Neuronal stem cell (in vitro differentiated cells): Measurements from ENCODE around the gene IFIT2.

ENCODE experiments used
- DNase-seq: peaks from one replicate; pipeline ENCODE4 v3.0.0-alpha.2; 2013; ENCODE audit warnings: low spot score
- H2AFZ ChIP-seq: one replicate; pipeline ENCODE4 v1.6.1; 2013; ENCODE audit warnings: mild to moderate bottlenecking, low read length, inconsistent platforms
- H2AK5ac ChIP-seq: 2 replicates; pipeline ENCODE4 v1.6.1; 2013; ENCODE audit warnings: low read depth, mild to moderate bottlenecking, inconsistent platforms, low read length, moderate library complexity, mixed read lengths
- H2BK120ac ChIP-seq: 2 replicates; pipeline ENCODE4 v1.6.1; 2013; ENCODE audit warnings: low read depth, mild to moderate bottlenecking, inconsistent platforms, low read length, moderate library complexity, mixed read lengths
- H2BK12ac ChIP-seq: one replicate; pipeline ENCODE4 v1.6.1; 2013; ENCODE audit warnings: low read length, inconsistent platforms
- H2BK15ac ChIP-seq: 2 replicates; pipeline ENCODE4 v1.6.1; 2013; ENCODE audit warnings: mild to moderate bottlenecking, low read length, inconsistent platforms, mixed read lengths
- H2BK5ac ChIP-seq: one replicate; pipeline ENCODE4 v1.6.1; 2013; ENCODE audit warnings: inconsistent platforms, mild to moderate bottlenecking, low read length, moderate library complexity
- H3K14ac ChIP-seq: one replicate; pipeline ENCODE4 v1.6.1; 2013; ENCODE audit warnings: low read length, inconsistent platforms
- H3K18ac ChIP-seq: 2 replicates; pipeline ENCODE4 v1.6.1; 2013; ENCODE audit warnings: low read length, inconsistent platforms
- H3K23ac ChIP-seq: 2 replicates; pipeline ENCODE4 v1.6.1; 2013; ENCODE audit warnings: low read depth, mild to moderate bottlenecking, mixed read lengths, low read length, inconsistent platforms; ENCODE audit not compliant: poor library complexity
- H3K27ac ChIP-seq: replicated peaks from 3 replicates; pipeline ENCODE4 v1.5.1; 2013; ENCODE audit warnings: low read length, inconsistent platforms
- H3K27me3 ChIP-seq, 3 experiments: 2 replicates each; pipeline ENCODE4 v1.6.1; 2013; ENCODE audit warnings: low read length in 3 of 3, mild to moderate bottlenecking in 2 of 3, inconsistent platforms in 1 of 3, low read depth in 1 of 3, mixed read lengths in 1 of 3, moderate library complexity in 1 of 3; ENCODE audit not compliant: control insufficient read depth in 3 of 3, insufficient read depth in 3 of 3
- H3K36me3 ChIP-seq, 2 donors: replicated peaks in 1 of 2; 2 replicates each; pipeline ENCODE4 v1.6.1; 2013; ENCODE audit warnings: low read length in 2 of 2; ENCODE audit not compliant: control insufficient read depth in 2 of 2, insufficient read depth in 2 of 2
- H3K4ac ChIP-seq: 2 replicates; pipeline ENCODE4 v1.6.1; 2013; ENCODE audit warnings: inconsistent platforms, mild to moderate bottlenecking, low read length, moderate library complexity
- H3K4me1 ChIP-seq, 2 donors: 1 replicate in 1 of 2; 2 replicates in 1 of 2; pipeline ENCODE4 v1.6.1; 2013; ENCODE audit warnings: low read length in 2 of 2, low read depth in 1 of 2; ENCODE audit not compliant: control insufficient read depth in 2 of 2, insufficient read depth in 1 of 2
- H3K4me2 ChIP-seq: one replicate; pipeline ENCODE4 v1.6.1; 2013; ENCODE audit warnings: mild to moderate bottlenecking, low read length, inconsistent platforms; ENCODE audit not compliant: insufficient read depth, poor library complexity, severe bottlenecking
- H3K4me3 ChIP-seq, 2 donors: 2 replicates each; pipeline ENCODE4 v1.5.1; 2013; ENCODE audit warnings: low read length in 2 of 2, mild to moderate bottlenecking in 2 of 2, inconsistent platforms in 1 of 2, moderate library complexity in 1 of 2
- H3K79me1 ChIP-seq: one replicate; pipeline ENCODE4 v1.6.1; 2013; ENCODE audit warnings: low read depth, mild to moderate bottlenecking, inconsistent platforms, low read length, moderate library complexity
- H3K9ac ChIP-seq: one replicate; pipeline ENCODE4 v1.6.1; 2013; ENCODE audit warnings: mild to moderate bottlenecking, low read depth, low read length, inconsistent platforms; ENCODE audit not compliant: poor library complexity
- H3K9me3 ChIP-seq, 2 donors: replicated peaks in 1 of 2; 2 replicates each; pipeline versions ENCODE3 to v1.6.1; 2013; ENCODE audit warnings: low read length in 2 of 2, mild to moderate bottlenecking in 2 of 2, inconsistent platforms in 1 of 2, low read depth in 1 of 2, mixed read lengths in 1 of 2, moderate library complexity in 1 of 2; ENCODE audit not compliant: control insufficient read depth in 2 of 2, insufficient read depth in 1 of 2
- H4K8ac ChIP-seq: one replicate; pipeline ENCODE4 v1.6.1; 2013; ENCODE audit warnings: low read depth, mild to moderate bottlenecking, inconsistent platforms, low read length, moderate library complexity
- H4K91ac ChIP-seq: one replicate; pipeline ENCODE4 v1.6.1; 2013; ENCODE audit warnings: low read length, low read depth, mild to moderate bottlenecking, inconsistent platforms; ENCODE audit not compliant: poor library complexity
- WGBS, 2 donors: extraction: QIAGEN DNeasy Blood & Tissue Kit; methylation state at CpG; one replicate each; pipeline ENCODE4 v1.1.7; 2013; ENCODE audit warnings: missing lambda C conversion rate in 2 of 2, mixed read lengths in 1 of 2; ENCODE audit not compliant: insufficient read length in 2 of 2, insufficient replicate concordance in 1 of 2; ENCODE audit errors: extremely low coverage in 2 of 2; 5-methylcytosine and 5-hydroxymethylcytosine counted together

The IFIT2 gene

DNA sequence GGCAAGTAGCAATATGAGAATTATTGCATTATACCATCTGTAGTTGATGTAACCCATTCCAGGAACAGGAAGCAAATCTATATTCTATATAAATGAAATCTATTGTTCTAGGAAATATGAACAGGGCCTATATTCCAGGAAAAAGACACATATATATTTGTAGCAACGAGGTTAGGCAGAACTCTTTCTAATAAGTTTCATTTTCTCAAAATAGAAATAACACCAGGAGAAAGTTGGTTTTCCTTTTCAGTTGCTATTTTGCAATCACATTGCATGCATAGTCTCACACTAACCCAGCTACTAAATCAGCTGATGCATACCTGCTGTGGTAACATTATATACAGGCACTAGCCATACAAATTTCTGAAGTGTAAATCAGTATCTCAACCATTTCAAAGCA, 6.2 kb upstream of the IFIT2 start:
- Histone ChIP-seq H3K27ac (no peak overlapping the region), H3K23ac (no peak overlapping the region), H2BK15ac (no peak overlapping the region), H3K79me1 (no peaks in the 10 kb centered on the region), H2BK120ac (no peak overlapping the region), H4K91ac (no peak overlapping the region), H3K4me3 (no peak overlapping the region), H4K8ac (no peak overlapping the region), H2BK5ac (no peak overlapping the region), H2AK5ac (no peak overlapping the region), H3K36me3 (no peaks in the 10 kb centered on the region), H3K9ac (no peak overlapping the region), H3K27me3 (no peaks in the 10 kb centered on the region), H3K9me3 (peaks cover 0 to 2% of the 10 kb centered on the region in 2 donors), H2BK12ac (no peak overlapping the region), H3K4me1 (no peaks in the 10 kb centered on the region), H3K18ac (no peak overlapping the region), H3K4me2 (no peak overlapping the region), H3K4ac (no peak overlapping the region), H2AFZ (no peak overlapping the region), H3K14ac (no peak overlapping the region)
- DNase-seq: no peak
- WGBS, 2 donors: no CpG with 5 or more reads among the region's 1 CpG

DNA sequence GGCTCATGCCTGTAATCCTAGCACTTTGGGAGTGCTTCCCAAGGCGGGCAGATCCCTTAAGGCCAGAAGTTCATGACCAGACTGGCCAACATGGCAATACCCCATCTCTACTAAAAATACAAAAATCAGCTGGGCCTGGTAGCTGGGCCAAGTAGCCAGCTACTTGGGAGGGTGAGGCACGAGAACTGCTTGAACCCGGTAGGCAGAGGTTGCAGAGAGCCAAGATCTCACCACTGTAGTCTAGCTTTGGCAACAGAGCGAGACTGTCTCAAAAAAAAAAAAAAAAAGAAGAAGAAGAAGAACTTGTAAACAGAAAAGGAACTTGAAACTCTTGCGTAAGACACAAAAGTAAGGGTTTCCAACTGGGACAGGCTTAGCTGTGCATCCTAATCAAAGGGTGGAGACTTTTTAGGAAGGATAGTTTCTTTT, 5.6 kb upstream of the IFIT2 start:
- H3K4me3 ChIP-seq: no peak overlapping the region
- H2AK5ac ChIP-seq: no peak overlapping the region
- no peak overlapping the region for H2BK15ac ChIP-seq
- peaks cover 0 to 2% of the 10 kb centered on the region in 2 donors for H3K9me3 ChIP-seq
- no peak overlapping the region for H3K18ac ChIP-seq
- H3K27me3 ChIP-seq: no peaks in the 10 kb centered on the region
- H3K36me3 ChIP-seq: peaks cover 0 to 2% of the 10 kb centered on the region in 2 donors
- no peak overlapping the region for H3K23ac ChIP-seq
- H3K9ac ChIP-seq: no peak overlapping the region
- no peak overlapping the region for H2BK12ac ChIP-seq
- H2BK5ac ChIP-seq: no peak overlapping the region
- WGBS, 2 donors: no CpG with 5 or more reads among the region's 5 CpGs
- no peak overlapping the region for H2AFZ ChIP-seq
- H3K27ac ChIP-seq: no peak overlapping the region
- H4K8ac ChIP-seq: no peak overlapping the region
- H2BK120ac ChIP-seq: no peak overlapping the region
- no peaks in the 10 kb centered on the region for H3K79me1 ChIP-seq
- no peak overlapping the region for H3K4ac ChIP-seq
- H4K91ac ChIP-seq: no peak overlapping the region
- no peak overlapping the region for H3K14ac ChIP-seq
- peaks cover 0 to 2% of the 10 kb centered on the region in 2 donors for H3K4me1 ChIP-seq
- H3K4me2 ChIP-seq: no peak overlapping the region
- DNase-seq: no peak

DNA sequence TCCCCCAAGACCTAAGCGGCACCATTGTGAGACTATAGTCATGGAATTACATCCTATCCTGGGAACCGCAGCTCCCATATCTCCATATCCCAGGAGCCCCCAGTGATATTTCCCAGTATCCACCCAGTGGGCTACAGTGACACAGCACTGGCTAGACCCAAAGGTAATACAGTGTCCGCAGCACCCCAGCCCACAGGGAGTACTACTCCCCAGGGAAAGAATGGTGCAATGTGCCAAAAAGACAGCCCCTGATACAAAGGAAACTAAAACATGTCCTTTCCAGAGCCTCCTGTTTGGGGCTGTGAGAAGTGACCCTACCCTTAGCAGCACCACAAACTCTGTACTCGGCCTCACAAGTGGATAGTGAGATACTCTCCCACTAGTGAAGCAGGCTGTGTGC, 4.5 kb upstream of the IFIT2 start:
- Histone ChIP-seq H3K27ac (no peak overlapping the region), H3K4ac (no peak overlapping the region), H3K9ac (no peak overlapping the region), H2BK120ac (no peak overlapping the region), H2BK5ac (no peak overlapping the region), H3K4me1 (peaks cover 0 to 8% of the 10 kb centered on the region in 2 donors), H2AK5ac (no peak overlapping the region), H3K27me3 (no peaks in the 10 kb centered on the region), H3K23ac (peak overlapping the region; percentile 46), H2BK15ac (no peak overlapping the region), H2BK12ac (no peak overlapping the region), H2AFZ (no peak overlapping the region), H3K18ac (no peak overlapping the region), H3K14ac (peak overlapping the region; percentile 49), H3K4me2 (no peak overlapping the region), H3K4me3 (no peak overlapping the region), H4K8ac (peak overlapping the region; percentile 56), H3K79me1 (no peaks in the 10 kb centered on the region), H3K36me3 (peaks cover 0 to 2% of the 10 kb centered on the region in 2 donors), H3K9me3 (peaks cover 0 to 2% of the 10 kb centered on the region in 2 donors), H4K91ac (peak overlapping the region; percentile 38)
- no peak for DNase-seq
- WGBS, 2 donors: no CpG with 5 or more reads among the region's 4 CpGs

DNA sequence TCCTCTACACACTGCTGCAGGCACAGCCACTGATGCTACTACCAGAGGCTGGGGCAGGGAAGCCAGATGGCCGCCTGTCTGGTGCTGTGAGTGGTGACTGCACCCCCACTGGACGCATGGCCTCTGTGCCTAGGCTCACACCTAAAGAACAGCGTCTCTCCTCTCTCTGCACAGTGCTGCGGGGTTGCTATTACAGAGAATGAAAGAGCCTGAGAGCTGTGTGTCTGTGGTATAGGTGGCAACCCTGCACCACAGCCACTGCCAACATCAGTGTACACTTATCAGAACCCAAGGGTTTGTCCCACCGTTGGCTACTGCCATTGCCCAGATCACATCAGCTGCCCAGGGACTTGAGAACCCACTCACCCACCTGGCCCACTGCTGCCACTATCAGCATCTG, 4.1 kb upstream of the IFIT2 start:
- no peak for DNase-seq
- no CpG with 5 or more reads among the region's 5 CpGs for WGBS, 2 donors
- Histone ChIP-seq H2AK5ac (no peak overlapping the region), H3K14ac (peak overlapping the region; percentile 49), H2BK15ac (no peak overlapping the region), H3K4me1 (peaks cover 0 to 8% of the 10 kb centered on the region in 2 donors), H3K23ac (peak overlapping the region; percentile 46), H2AFZ (no peak overlapping the region), H3K27me3 (no peaks in the 10 kb centered on the region), H3K4me3 (no peak overlapping the region), H2BK120ac (no peak overlapping the region), H3K36me3 (peaks cover 0 to 2% of the 10 kb centered on the region in 2 donors), H4K91ac (peak overlapping the region; percentile 38), H3K18ac (peak overlapping the region; percentile 15), H4K8ac (peak overlapping the region; percentile 56), H3K9me3 (peaks cover 0 to 2% of the 10 kb centered on the region in 2 donors), H3K4ac (no peak overlapping the region), H3K4me2 (no peak overlapping the region), H2BK12ac (peak overlapping the region; percentile 65), H3K79me1 (no peaks in the 10 kb centered on the region), H3K9ac (no peak overlapping the region), H3K27ac (no peak overlapping the region), H2BK5ac (no peak overlapping the region)
